Measurements from ENCODE around the gene THY1. TPM values are rescaled to one million over a fixed set of nuclear protein-coding genes. Genes with fewer than 3 reads are reported as not detected.

The THY1 gene
- total RNA-seq, 1 donor from 2014 or later, result 49.2 TPM

DNA sequence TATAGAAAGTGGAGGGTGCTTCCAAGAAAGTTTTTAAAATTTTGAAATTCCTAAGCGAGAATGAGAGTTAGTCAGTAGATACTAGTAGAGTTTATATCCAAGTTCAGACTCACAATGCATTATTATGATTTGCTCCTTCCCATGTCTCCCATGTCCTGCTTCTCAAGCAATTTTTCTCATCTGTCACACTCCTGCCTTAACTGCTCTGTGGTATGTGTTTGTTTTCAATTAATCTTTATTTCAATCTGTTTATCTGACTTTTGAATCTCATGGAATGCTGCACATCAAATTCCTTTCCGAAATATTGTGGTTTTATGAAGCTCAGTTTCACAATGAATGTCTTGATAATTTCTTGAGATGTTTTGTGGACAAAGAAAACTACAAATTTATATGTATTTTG is 18.1 kb downstream of the THY1 start:
- no peak overlapping the region for H3K9ac ChIP-seq
- no peaks in the 10 kb centered on the region for H3K27me3 ChIP-seq
- TF ChIP-seq EZH2phosphoT487 (IDR thresholded peaks at IDR 0.05) (no peak), EZH2 (IDR thresholded peaks at IDR 0.05) (no peak)
- TF ChIP-seq, protein P1, sequence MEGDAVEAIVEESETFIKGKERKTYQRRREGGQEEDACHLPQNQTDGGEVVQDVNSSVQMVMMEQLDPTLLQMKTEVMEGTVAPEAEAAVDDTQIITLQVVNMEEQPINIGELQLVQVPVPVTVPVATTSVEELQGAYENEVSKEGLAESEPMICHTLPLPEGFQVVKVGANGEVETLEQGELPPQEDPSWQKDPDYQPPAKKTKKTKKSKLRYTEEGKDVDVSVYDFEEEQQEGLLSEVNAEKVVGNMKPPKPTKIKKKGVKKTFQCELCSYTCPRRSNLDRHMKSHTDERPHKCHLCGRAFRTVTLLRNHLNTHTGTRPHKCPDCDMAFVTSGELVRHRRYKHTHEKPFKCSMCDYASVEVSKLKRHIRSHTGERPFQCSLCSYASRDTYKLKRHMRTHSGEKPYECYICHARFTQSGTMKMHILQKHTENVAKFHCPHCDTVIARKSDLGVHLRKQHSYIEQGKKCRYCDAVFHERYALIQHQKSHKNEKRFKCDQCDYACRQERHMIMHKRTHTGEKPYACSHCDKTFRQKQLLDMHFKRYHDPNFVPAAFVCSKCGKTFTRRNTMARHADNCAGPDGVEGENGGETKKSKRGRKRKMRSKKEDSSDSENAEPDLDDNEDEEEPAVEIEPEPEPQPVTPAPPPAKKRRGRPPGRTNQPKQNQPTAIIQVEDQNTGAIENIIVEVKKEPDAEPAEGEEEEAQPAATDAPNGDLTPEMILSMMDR (IDR thresholded peaks at IDR 0.05), result no peak
- no peak overlapping the region for H3K27ac ChIP-seq
- no peaks in the 10 kb centered on the region for H3K9me3 ChIP-seq (ENCODE audit: low read depth)
- no peaks in the 10 kb centered on the region for H3K79me2 ChIP-seq (ENCODE audit: low read depth)
- H4K20me1 ChIP-seq (ENCODE audit: low read depth), result no peaks in the 10 kb centered on the region
- Mint-ChIP-seq H3K27me3 (ENCODE audit: insufficient read depth, low read depth) (no peaks in the 10 kb centered on the region), H3K27ac (no peak overlapping the region), H3K4me1 (no peaks in the 10 kb centered on the region), H3K36me3 (no peaks in the 10 kb centered on the region), H3K4me3 (no peak overlapping the region), H3K9me3 (peaks cover 19% of the 10 kb centered on the region)
- DNase-seq (ENCODE audit: low spot score), result no peak
- no peaks in the 10 kb centered on the region for H3K36me3 ChIP-seq
- no peaks in the 10 kb centered on the region for H3K4me1 ChIP-seq
- no peak overlapping the region for H3K4me2 ChIP-seq
- H3F3A ChIP-seq (ENCODE audit: low read depth), result no peaks in the 10 kb centered on the region
- H3K4me3 ChIP-seq, result no peak overlapping the region
- no peak overlapping the region for H2AFZ ChIP-seq (replicated peaks)

DNA sequence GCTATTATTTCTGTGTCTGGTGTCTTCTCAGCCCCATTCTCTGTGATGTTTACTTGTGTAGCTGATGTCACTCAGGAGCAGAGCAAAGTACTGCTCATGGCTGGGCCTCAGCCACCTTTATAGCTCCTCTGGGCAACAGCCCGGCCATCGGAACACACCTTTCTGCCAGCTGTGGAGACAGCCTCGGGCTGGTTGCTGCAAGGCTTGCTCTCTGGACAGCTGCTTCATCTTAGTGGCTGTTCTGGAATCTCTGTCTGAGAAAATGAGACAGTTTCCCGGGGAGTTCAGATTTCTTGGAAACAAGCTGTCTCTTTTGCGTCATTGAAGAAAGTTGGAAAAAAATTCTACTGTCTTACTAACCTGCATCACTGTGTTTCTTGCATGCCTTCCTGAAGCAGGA is 20.0 kb downstream of the THY1 start:
- Mint-ChIP-seq H3K27ac (no peak overlapping the region), H3K27me3 (ENCODE audit: insufficient read depth, low read depth) (peaks cover 3% of the 10 kb centered on the region), H3K9me3 (peaks cover 30% of the 10 kb centered on the region), H3K36me3 (no peaks in the 10 kb centered on the region), H3K4me1 (no peaks in the 10 kb centered on the region), H3K4me3 (no peak overlapping the region)
- no peaks in the 10 kb centered on the region for H3F3A ChIP-seq (ENCODE audit: low read depth)
- H2AFZ ChIP-seq (replicated peaks), result no peak overlapping the region
- no peaks in the 10 kb centered on the region for H3K79me2 ChIP-seq (ENCODE audit: low read depth)
- H3K9me3 ChIP-seq (ENCODE audit: low read depth), result peaks cover 8% of the 10 kb centered on the region
- H3K27me3 ChIP-seq, result no peaks in the 10 kb centered on the region
- no peak overlapping the region for H3K9ac ChIP-seq
- H3K4me3 ChIP-seq, result no peak overlapping the region
- DNase-seq (ENCODE audit: low spot score), result no peak
- no peak for TF ChIP-seq EZH2 (IDR thresholded peaks at IDR 0.05)
- TF ChIP-seq EZH2phosphoT487 (IDR thresholded peaks at IDR 0.05), result no peak
- TF ChIP-seq, protein P1 (IDR thresholded peaks at IDR 0.05), result no peak
- H3K4me1 ChIP-seq, result no peaks in the 10 kb centered on the region
- no peaks in the 10 kb centered on the region for H4K20me1 ChIP-seq (ENCODE audit: low read depth)
- H3K4me2 ChIP-seq, result no peak overlapping the region
- no peak overlapping the region for H3K27ac ChIP-seq
- no peaks in the 10 kb centered on the region for H3K36me3 ChIP-seq

DNA sequence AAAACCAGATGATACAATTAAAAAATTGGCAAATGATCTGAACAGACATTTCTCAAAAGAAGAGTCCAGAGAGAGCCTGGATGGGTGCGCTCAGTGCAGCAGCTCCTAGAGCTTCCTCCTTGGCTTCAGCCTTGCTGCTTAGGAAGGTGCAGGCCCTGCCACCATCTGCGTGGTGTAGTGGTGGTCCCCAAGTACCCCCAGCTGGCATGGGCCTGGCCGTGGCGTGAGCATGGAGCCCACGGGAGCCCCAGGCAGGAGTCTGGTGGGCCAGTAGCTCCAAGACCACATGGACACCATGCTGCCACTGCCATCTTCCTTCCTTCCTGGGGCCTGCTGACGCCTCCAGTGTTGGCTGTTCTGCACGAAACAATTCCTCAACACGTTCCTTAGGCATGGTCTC is 20.5 kb downstream of the THY1 start:
- H3K27me3 Mint-ChIP-seq (ENCODE audit: insufficient read depth, low read depth), result peaks cover 3% of the 10 kb centered on the region
- Histone ChIP-seq H3K36me3 (no peaks in the 10 kb centered on the region), H3K4me3 (no peak overlapping the region), H3F3A (ENCODE audit: low read depth) (no peaks in the 10 kb centered on the region), H3K9me3 (ENCODE audit: low read depth) (peaks cover 13% of the 10 kb centered on the region), H3K4me2 (no peak overlapping the region), H3K4me1 (no peaks in the 10 kb centered on the region), H3K9ac (no peak overlapping the region), H3K27ac (no peak overlapping the region), H3K27me3 (no peaks in the 10 kb centered on the region), H3K79me2 (ENCODE audit: low read depth) (no peaks in the 10 kb centered on the region), H4K20me1 (ENCODE audit: low read depth) (no peaks in the 10 kb centered on the region), H2AFZ (replicated peaks) (no peak overlapping the region)
- peaks cover 35% of the 10 kb centered on the region for H3K9me3 Mint-ChIP-seq
- no peaks in the 10 kb centered on the region for H3K36me3 Mint-ChIP-seq
- no peak overlapping the region for H3K4me3 Mint-ChIP-seq
- DNase-seq (ENCODE audit: low spot score), result no peak
- H3K4me1 Mint-ChIP-seq, result no peaks in the 10 kb centered on the region
- no peak for TF ChIP-seq EZH2 (IDR thresholded peaks at IDR 0.05)
- TF ChIP-seq, protein P1 (IDR thresholded peaks at IDR 0.05), result no peak
- TF ChIP-seq EZH2phosphoT487 (IDR thresholded peaks at IDR 0.05), result no peak
- H3K27ac Mint-ChIP-seq, result no peak overlapping the region

All from neural progenitor cell (in vitro differentiated cells).